ENCODE data around the gene SCFD2. TPM values are rescaled to one million over a fixed set of nuclear protein-coding genes. Genes with fewer than 3 reads are reported as not detected.
A peak's percentile ranks its signal among the peaks of the same experiment; 100 is the strongest.

The SCFD2 gene
- polyA plus RNA-seq, 3 donors: 5.4 to 9.4 (median 6.7) TPM

DNA sequence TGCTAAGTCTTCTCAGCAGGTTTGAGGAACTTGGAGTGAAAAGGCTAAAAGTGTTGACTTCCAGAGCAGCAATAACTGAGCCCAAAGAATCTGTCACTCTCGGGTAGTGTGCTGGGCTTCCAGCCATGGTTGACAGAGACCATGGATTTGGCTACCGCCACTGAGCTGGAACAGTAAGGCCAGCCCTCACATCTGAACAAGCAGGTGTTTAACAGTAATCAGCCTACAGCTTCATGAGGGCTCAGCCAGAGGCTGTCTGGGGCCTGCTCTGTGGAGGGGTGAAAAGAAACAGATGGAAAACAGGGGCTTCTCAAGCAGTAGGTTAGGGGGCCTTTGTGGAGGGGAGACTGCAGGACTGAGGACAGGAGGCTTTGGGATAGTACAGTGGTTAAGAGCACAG lies 488.8 kb downstream of the SCFD2 start:
- H3K9ac ChIP-seq (ENCODE audit: insufficient read depth, low read length, poor library complexity, severe bottlenecking): no peak overlapping the region
- no peaks in the 10 kb centered on the region for H3K27me3 ChIP-seq (ENCODE audit: control insufficient read depth in 2 of 2, insufficient read depth in 2 of 2, low read length in 2 of 2)
- TF ChIP-seq, protein P1, sequence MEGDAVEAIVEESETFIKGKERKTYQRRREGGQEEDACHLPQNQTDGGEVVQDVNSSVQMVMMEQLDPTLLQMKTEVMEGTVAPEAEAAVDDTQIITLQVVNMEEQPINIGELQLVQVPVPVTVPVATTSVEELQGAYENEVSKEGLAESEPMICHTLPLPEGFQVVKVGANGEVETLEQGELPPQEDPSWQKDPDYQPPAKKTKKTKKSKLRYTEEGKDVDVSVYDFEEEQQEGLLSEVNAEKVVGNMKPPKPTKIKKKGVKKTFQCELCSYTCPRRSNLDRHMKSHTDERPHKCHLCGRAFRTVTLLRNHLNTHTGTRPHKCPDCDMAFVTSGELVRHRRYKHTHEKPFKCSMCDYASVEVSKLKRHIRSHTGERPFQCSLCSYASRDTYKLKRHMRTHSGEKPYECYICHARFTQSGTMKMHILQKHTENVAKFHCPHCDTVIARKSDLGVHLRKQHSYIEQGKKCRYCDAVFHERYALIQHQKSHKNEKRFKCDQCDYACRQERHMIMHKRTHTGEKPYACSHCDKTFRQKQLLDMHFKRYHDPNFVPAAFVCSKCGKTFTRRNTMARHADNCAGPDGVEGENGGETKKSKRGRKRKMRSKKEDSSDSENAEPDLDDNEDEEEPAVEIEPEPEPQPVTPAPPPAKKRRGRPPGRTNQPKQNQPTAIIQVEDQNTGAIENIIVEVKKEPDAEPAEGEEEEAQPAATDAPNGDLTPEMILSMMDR (IDR thresholded peaks at IDR 0.05): no peak
- H3K4me1 ChIP-seq (ENCODE audit: control insufficient read depth in 1 of 2, insufficient read depth in 2 of 2, low read length in 2 of 2): no peaks in the 10 kb centered on the region
- no peak overlapping the region for H3K4me3 ChIP-seq (replicated peaks in 1 of 3; ENCODE audit: low read depth in 2 of 3, low read length in 3 of 3)
- no peak overlapping the region for H3K27ac ChIP-seq (ENCODE audit: low read depth in 1 of 2, low read length in 2 of 2)
- no peaks in the 10 kb centered on the region for H4K20me1 ChIP-seq (ENCODE audit: insufficient read depth, low read length)
- WGBS (ENCODE audit: insufficient coverage): 95% methylated on average over 2 of the region's 2 CpGs
- Mint-ChIP-seq H3K27ac (peak overlapping the region in 1 of 7 donors; percentile 59), H3K36me3 (peaks cover 3 to 19% of the 10 kb centered on the region in 2 donors), H3K4me3 (no peak overlapping the region), H3K27me3 (ENCODE audit: low read depth in 3 of 3) (peaks cover 0 to 2% (median 0%) of the 10 kb centered on the region in 3 donors), H3K9me3 (no peaks in the 10 kb centered on the region), H3K4me1 (peaks cover 8% of the 10 kb centered on the region)
- H3K4me2 ChIP-seq (replicated peaks; ENCODE audit: extremely low read depth, low read length, poor library complexity, severe bottlenecking): no peak overlapping the region
- DNase-seq: no peak
- no peaks in the 10 kb centered on the region for H3K9me3 ChIP-seq (replicated peaks in 1 of 2; ENCODE audit: control insufficient read depth in 1 of 2, insufficient read depth in 1 of 2, low read length in 2 of 2)
- H3K79me2 ChIP-seq (ENCODE audit: insufficient read depth, low read length): no peaks in the 10 kb centered on the region
- intact Hi-C loops (cut with micrococcal nuclease): no loop called here
- no peaks in the 10 kb centered on the region for H3K36me3 ChIP-seq (replicated peaks in 1 of 2; ENCODE audit: control insufficient read depth in 1 of 2, insufficient read depth in 2 of 2, low read length in 2 of 2)
- H2AFZ ChIP-seq (ENCODE audit: insufficient read depth, low read depth, low read length, poor library complexity, severe bottlenecking): no peak overlapping the region

DNA sequence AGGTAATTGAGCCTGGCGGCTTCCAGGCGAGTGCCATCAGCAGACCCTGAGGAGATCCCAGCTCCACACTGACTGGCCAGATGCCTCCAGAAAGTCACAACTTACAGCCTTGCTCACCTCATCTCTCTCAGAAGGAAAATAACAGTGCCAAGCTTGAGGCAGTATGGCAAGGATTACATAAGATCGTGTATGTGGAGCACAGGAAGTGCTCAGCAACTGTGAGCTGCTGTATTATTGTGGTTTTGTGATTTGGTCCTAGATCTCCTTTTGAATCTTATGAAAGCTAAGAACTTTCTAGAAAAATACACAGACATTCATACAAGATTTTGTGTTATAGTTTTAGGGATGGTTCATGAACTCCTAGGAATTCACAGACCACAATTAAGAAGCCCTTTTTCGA lies 489.8 kb downstream of the SCFD2 start:
- Histone ChIP-seq H3K4me1 (ENCODE audit: control insufficient read depth in 1 of 2, insufficient read depth in 2 of 2, low read length in 2 of 2) (no peaks in the 10 kb centered on the region), H3K9ac (ENCODE audit: insufficient read depth, low read length, poor library complexity, severe bottlenecking) (no peak overlapping the region), H2AFZ (ENCODE audit: insufficient read depth, low read depth, low read length, poor library complexity, severe bottlenecking) (no peak overlapping the region), H3K27ac (ENCODE audit: low read depth in 1 of 2, low read length in 2 of 2) (no peak overlapping the region), H3K9me3 (replicated peaks in 1 of 2; ENCODE audit: control insufficient read depth in 1 of 2, insufficient read depth in 1 of 2, low read length in 2 of 2) (no peaks in the 10 kb centered on the region), H4K20me1 (ENCODE audit: insufficient read depth, low read length) (no peaks in the 10 kb centered on the region), H3K4me2 (replicated peaks; ENCODE audit: extremely low read depth, low read length, poor library complexity, severe bottlenecking) (no peak overlapping the region), H3K4me3 (replicated peaks in 1 of 3; ENCODE audit: low read depth in 2 of 3, low read length in 3 of 3) (no peak overlapping the region), H3K79me2 (ENCODE audit: insufficient read depth, low read length) (no peaks in the 10 kb centered on the region), H3K27me3 (ENCODE audit: control insufficient read depth in 2 of 2, insufficient read depth in 2 of 2, low read length in 2 of 2) (no peaks in the 10 kb centered on the region), H3K36me3 (replicated peaks in 1 of 2; ENCODE audit: control insufficient read depth in 1 of 2, insufficient read depth in 2 of 2, low read length in 2 of 2) (no peaks in the 10 kb centered on the region)
- no peak for DNase-seq
- TF ChIP-seq, protein P1 (IDR thresholded peaks at IDR 0.05): no peak
- Mint-ChIP-seq H3K4me1 (peaks cover 8% of the 10 kb centered on the region), H3K36me3 (peaks cover 11 to 22% of the 10 kb centered on the region in 2 donors), H3K27me3 (ENCODE audit: low read depth in 3 of 3) (peaks cover 0 to 2% (median 0%) of the 10 kb centered on the region in 3 donors), H3K9me3 (no peaks in the 10 kb centered on the region), H3K4me3 (no peak overlapping the region), H3K27ac (peak overlapping the region in 2 of 7 donors; percentile 11 to 22)
- intact Hi-C loops (cut with micrococcal nuclease): no loop called here
- 90% methylated on average over 3 of the region's 4 CpGs for WGBS (ENCODE audit: insufficient coverage)
